GM15510 (cell line): ENCODE measurements around the gene CAPN14.

Experiments used
- POLR2A ChIP-seq: IDR thresholded peaks from 3 replicates; pipeline ENCODE4 v1.6.1; 2011; ENCODE audit warnings: borderline replicate concordance; ENCODE audit not compliant: insufficient read length; ENCODE audit errors: extremely low read depth

Gene CAPN14

GRCh38 chr2:31125918-31126695 is 91.2 kb downstream of the CAPN14 start:
- no peak for TF ChIP-seq POLR2A

GRCh38 chr2:31124904-31125303 is 92.4 kb downstream of the CAPN14 start:
- no peak for TF ChIP-seq POLR2A
